Epithelial cell of esophagus (primary cell): ENCODE data around the gene SELENOT.
"Not testable (repeated sequence)": the region's sequence is repeated elsewhere in the genome, so short reads cannot be mapped to it uniquely, and the experiment has no call there.

Experiments
- DNase-seq: peaks from one replicate; pipeline ENCODE4 v3.0.0; 2010; ENCODE audit warnings: low read depth
- H3K4me3 ChIP-seq: 2 replicates; pipeline ENCODE4 v1.5.1; 2011; ENCODE audit warnings: mild to moderate bottlenecking, low read length, control low read depth
- CTCF ChIP-seq: IDR thresholded peaks from 2 replicates; pipeline ENCODE4 v1.5.1; 2011; ENCODE audit warnings: low read depth, mild to moderate bottlenecking, low read length, control low read depth, inconsistent platforms; ENCODE audit not compliant: insufficient read depth; ENCODE audit errors: missing control alignments

The SELENOT gene

GRCh38 chr3:150613709-150614480 is 10.8 kb downstream of the SELENOT start:
- no peak overlapping the region for H3K4me3 ChIP-seq
- no peak for TF ChIP-seq CTCF
- DNase-seq: no peak

GRCh38 chr3:150620002-150620689 is 17.0 kb downstream of the SELENOT start:
- H3K4me3 ChIP-seq: no peak overlapping the region
- no peak for TF ChIP-seq CTCF
- DNase-seq: no peak

GRCh38 chr3:150622955-150623354 is 19.8 kb downstream of the SELENOT start:
- not testable (repeated sequence) for DNase-seq, H3K4me3 ChIP-seq

- TF ChIP-seq CTCF: no peak
- no peak overlapping the region for H3K4me3 ChIP-seq
- DNase-seq: no peak
Measured at GRCh38 chr3:150623945-150624344, 20.8 kb downstream of the SELENOT start.

- no peak for TF ChIP-seq CTCF
- no peak for DNase-seq
- H3K4me3 ChIP-seq: no peak overlapping the region
Measured at GRCh38 chr3:150626148-150626930, 23.2 kb downstream of the SELENOT start.

- no peak for DNase-seq
- H3K4me3 ChIP-seq: no peak overlapping the region
- no peak for TF ChIP-seq CTCF
Measured at GRCh38 chr3:150627557-150627956, 24.4 kb downstream of the SELENOT start.
